Liver (tissue), 9 donors: ENCODE measurements around the gene PPARA. TPM values are rescaled to one million over a fixed set of nuclear protein-coding genes. Genes with fewer than 3 reads are reported as not detected.

Experiments used
- DNase-seq: peaks from one replicate; pipeline ENCODE4 v3.0.0-alpha.2; 2017; ENCODE audit warnings: low spot score
- H3K27ac ChIP-seq, 2 donors: one replicate each; pipeline ENCODE4 v1.7.0; 2013; ENCODE audit warnings: inconsistent platforms in 2 of 2, low read length in 2 of 2, control low read depth in 1 of 2, low read depth in 1 of 2, mild to moderate bottlenecking in 1 of 2
- H3K27me3 ChIP-seq, 4 donors: one replicate each; pipeline versions ENCODE4 v1.6.1 to v1.7.0; 2013; ENCODE audit warnings: low read length in 3 of 4, inconsistent platforms in 1 of 4, mild to moderate bottlenecking in 1 of 4, moderate library complexity in 1 of 4; ENCODE audit not compliant: control insufficient read depth in 4 of 4, insufficient read depth in 4 of 4
- H3K36me3 ChIP-seq, 4 donors: one replicate each; pipeline versions ENCODE4 v1.6.1 to v1.7.0; 2013; ENCODE audit warnings: low read length in 3 of 4, mild to moderate bottlenecking in 3 of 4, low read depth in 1 of 4, moderate library complexity in 1 of 4; ENCODE audit not compliant: control insufficient read depth in 4 of 4, insufficient read depth in 3 of 4
- H3K4me1 ChIP-seq, 4 donors: one replicate each; pipeline versions ENCODE4 v1.6.1 to v1.7.0; 2013; ENCODE audit warnings: low read length in 3 of 4, mild to moderate bottlenecking in 3 of 4, moderate library complexity in 1 of 4; ENCODE audit not compliant: control insufficient read depth in 4 of 4, insufficient read depth in 4 of 4
- H3K4me3 ChIP-seq, 3 donors: one replicate each; pipeline versions ENCODE4 v1.6.1 to v1.7.0; 2013; ENCODE audit warnings: low read length in 3 of 3, control low read depth in 1 of 3, low read depth in 1 of 3, mild to moderate bottlenecking in 1 of 3
- H3K9ac ChIP-seq, 2 donors: one replicate each; pipeline ENCODE4 v1.7.0; 2013; ENCODE audit warnings: low read length in 2 of 2, mild to moderate bottlenecking in 2 of 2, moderate library complexity in 2 of 2, control low read depth in 1 of 2, low read depth in 1 of 2
- H3K9me3 ChIP-seq, 4 donors: one replicate each; pipeline versions ENCODE4 v1.6.1 to v1.7.0; 2013; ENCODE audit warnings: low read length in 3 of 4; ENCODE audit not compliant: control insufficient read depth in 4 of 4
- EGR1 ChIP-seq, 2 donors: IDR thresholded peaks; 2 replicates each; pipeline ENCODE4 v1.6.1; 2016 to 2018; ENCODE audit warnings: antibody characterized with exemption in 2 of 2, low read depth in 2 of 2
- FOXA1 ChIP-seq: IDR thresholded peaks from 2 replicates; pipeline ENCODE4 v1.6.1; 2016; ENCODE audit warnings: antibody characterized with exemption
- FOXA2 ChIP-seq: IDR thresholded peaks from 2 replicates; pipeline ENCODE4 v1.6.1; 2016; ENCODE audit warnings: antibody characterized with exemption
- GABPA ChIP-seq, 2 donors: IDR thresholded peaks in 1 of 2; conservative IDR thresholded peaks in 1 of 2; 2 replicates each; pipeline ENCODE4 v1.6.1; 2016; ENCODE audit warnings: antibody characterized with exemption in 2 of 2, mild to moderate bottlenecking in 1 of 2, moderate library complexity in 1 of 2
- HNF4A ChIP-seq, 2 donors: conservative IDR thresholded peaks; 2 replicates each; pipeline ENCODE4 v1.6.1; 2016; ENCODE audit warnings: antibody characterized with exemption in 2 of 2, mild to moderate bottlenecking in 2 of 2
- HNF4G ChIP-seq: IDR thresholded peaks from 2 replicates; pipeline ENCODE4 v1.6.1; 2016; ENCODE audit warnings: antibody characterized with exemption
- JUND ChIP-seq, 2 donors: IDR thresholded peaks; 2 replicates each; pipeline ENCODE4 v1.6.1; 2016; ENCODE audit warnings: antibody characterized with exemption in 2 of 2
- NR2F2 ChIP-seq: IDR thresholded peaks from 2 replicates; pipeline ENCODE4 v1.6.1; 2016; ENCODE audit warnings: antibody characterized with exemption
- RAD21 ChIP-seq, 2 donors: IDR thresholded peaks; 2 replicates each; pipeline ENCODE4 v1.6.1; 2016; ENCODE audit warnings: antibody characterized with exemption in 2 of 2, mild to moderate bottlenecking in 2 of 2
- RXRA ChIP-seq, 2 donors: IDR thresholded peaks; 2 replicates each; pipeline ENCODE4 v1.6.1; 2017 to 2018; ENCODE audit warnings: antibody characterized with exemption in 2 of 2, mild to moderate bottlenecking in 1 of 2
- SP1 ChIP-seq: IDR thresholded peaks from 2 replicates; pipeline ENCODE4 v1.6.1; 2018; ENCODE audit warnings: antibody characterized with exemption, mild to moderate bottlenecking
- TAF1 ChIP-seq: conservative IDR thresholded peaks from 2 replicates; pipeline ENCODE4 v1.6.1; 2016; ENCODE audit warnings: antibody characterized with exemption, mild to moderate bottlenecking
- YY1 ChIP-seq: IDR thresholded peaks from 2 replicates; pipeline ENCODE4 v1.6.1; 2016; ENCODE audit warnings: antibody characterized with exemption, mild to moderate bottlenecking
- WGBS: extraction: QIAGEN DNeasy Blood & Tissue Kit; methylation state at CpG from one replicate; pipeline ENCODE4 v1.1.7; 2013; 5-methylcytosine and 5-hydroxymethylcytosine counted together
- polyA plus RNA-seq, 2 donors: library from polyadenylated mRNA; stranded (reverse) in 1 of 2; unstranded in 1 of 2; fragments of 200-250 nt in 1 of 2; fragments of >200 nt in 1 of 2; fragmentation: Nextera tagmentation in 1 of 2; extraction: Ambion mirVana in 1 of 2; gene quantifications; one replicate each; pipeline versions ENCODE4 v1.2.1 to v1.2.3, GENCODE V29; 2013 to 2015
- total RNA-seq, 2 donors: library from RNA; depleted of rRNA; stranded (reverse); fragments of >200 nt; gene quantifications; one replicate each; pipeline ENCODE4 v1.2.3, GENCODE V29; 2014
- TF ChIP-seq, protein P1 (sequence below): IDR thresholded peaks from 2 replicates; pipeline ENCODE4 v1.6.1; 2016; ENCODE audit warnings: antibody characterized with exemption
- TF ChIP-seq, protein P2 (sequence below): IDR thresholded peaks from 2 replicates; pipeline ENCODE4 v1.6.1; 2016; ENCODE audit warnings: antibody characterized with exemption
- TF ChIP-seq, protein P3 (sequence below): IDR thresholded peaks from 2 replicates; pipeline ENCODE4 v1.6.1; 2016; ENCODE audit warnings: antibody characterized with exemption
- TF ChIP-seq, protein P4 (sequence below): IDR thresholded peaks from 2 replicates; pipeline ENCODE4 v1.6.1; 2016; ENCODE audit warnings: antibody characterized with exemption, mild to moderate bottlenecking
- TF ChIP-seq, protein P5 (sequence below): fragments of 150-350 bp; IDR thresholded peaks from 2 replicates; pipeline ENCODE4 v1.5.1; 2017; ENCODE audit warnings: improper control_type of control experiment, low read depth, low read length; ENCODE audit not compliant: missing input control
- donor health status: healthy.
- donor health status: healthy.
- donor health status: healthy.
- donor health status: healthy.
- donor health status: healthy.

Gene PPARA
- total and polyA plus RNA-seq, 4 donors: 31.2 to 78.8 (median 41.3) TPM

DNA sequence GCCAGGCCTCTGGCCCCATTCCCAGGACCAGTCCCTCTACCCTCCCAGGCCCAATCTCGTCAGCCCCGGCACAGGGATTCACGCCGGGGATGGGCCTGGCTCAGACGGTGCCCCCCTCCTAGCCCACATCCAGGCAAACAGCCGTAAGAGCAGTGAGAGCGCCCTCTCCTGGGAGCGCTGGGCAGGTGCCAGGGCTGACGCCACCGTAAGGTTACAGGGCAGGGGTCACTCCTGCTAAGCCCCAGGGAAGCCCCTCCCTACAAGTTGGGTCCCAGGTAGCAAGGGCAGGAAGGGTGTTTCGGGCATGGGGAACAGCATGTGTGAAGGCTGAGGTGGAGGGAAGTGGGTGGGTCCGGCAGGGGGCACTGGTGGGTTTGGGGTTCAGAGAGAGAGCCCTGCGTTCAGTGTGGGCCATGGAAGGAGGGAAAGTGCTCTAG, 19.2 kb upstream of the PPARA start:
- Histone ChIP-seq H3K9ac (peak overlapping the region; percentile 64 to 75), H3K4me1 (peaks cover 28 to 74% (median 62%) of the 10 kb centered on the region in 4 donors), H3K4me3 (peak overlapping the region in 2 of 3 donors; percentile 54 to 60), H3K36me3 (peaks cover 0 to 1% (median 0%) of the 10 kb centered on the region in 4 donors), H3K9me3 (no peaks in the 10 kb centered on the region), H3K27ac (peak overlapping the region; percentile 93 to 96), H3K27me3 (no peaks in the 10 kb centered on the region)
- TF ChIP-seq RAD21 (IDR thresholded peaks at IDR 0.05) (peak; percentile 65 to 74), FOXA1 (no peak), RXRA (IDR thresholded peaks at IDR 0.05) (peak; percentile 76 to 78), HNF4G (no peak), NR2F2 (no peak), SP1 (peak; percentile 54), JUND (IDR thresholded peaks at IDR 0.05) (no peak), HNF4A (conservative IDR thresholded peaks at IDR 0.05) (peak; percentile 33 to 42), EGR1 (IDR thresholded peaks at IDR 0.05; ENCODE audit: low read depth in 2 of 2) (no peak), TAF1 (no peak), GABPA (IDR thresholded peaks at IDR 0.05 in 1 of 2, conservative IDR thresholded peaks at IDR 0.05 in 1 of 2) (no peak), YY1 (peak; percentile 15), FOXA2 (no peak)
- TF ChIP-seq, protein P1, sequence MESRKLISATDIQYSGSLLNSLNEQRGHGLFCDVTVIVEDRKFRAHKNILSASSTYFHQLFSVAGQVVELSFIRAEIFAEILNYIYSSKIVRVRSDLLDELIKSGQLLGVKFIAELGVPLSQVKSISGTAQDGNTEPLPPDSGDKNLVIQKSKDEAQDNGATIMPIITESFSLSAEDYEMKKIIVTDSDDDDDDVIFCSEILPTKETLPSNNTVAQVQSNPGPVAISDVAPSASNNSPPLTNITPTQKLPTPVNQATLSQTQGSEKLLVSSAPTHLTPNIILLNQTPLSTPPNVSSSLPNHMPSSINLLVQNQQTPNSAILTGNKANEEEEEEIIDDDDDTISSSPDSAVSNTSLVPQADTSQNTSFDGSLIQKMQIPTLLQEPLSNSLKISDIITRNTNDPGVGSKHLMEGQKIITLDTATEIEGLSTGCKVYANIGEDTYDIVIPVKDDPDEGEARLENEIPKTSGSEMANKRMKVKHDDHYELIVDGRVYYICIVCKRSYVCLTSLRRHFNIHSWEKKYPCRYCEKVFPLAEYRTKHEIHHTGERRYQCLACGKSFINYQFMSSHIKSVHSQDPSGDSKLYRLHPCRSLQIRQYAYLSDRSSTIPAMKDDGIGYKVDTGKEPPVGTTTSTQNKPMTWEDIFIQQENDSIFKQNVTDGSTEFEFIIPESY: no peak
- TF ChIP-seq, protein P2, sequence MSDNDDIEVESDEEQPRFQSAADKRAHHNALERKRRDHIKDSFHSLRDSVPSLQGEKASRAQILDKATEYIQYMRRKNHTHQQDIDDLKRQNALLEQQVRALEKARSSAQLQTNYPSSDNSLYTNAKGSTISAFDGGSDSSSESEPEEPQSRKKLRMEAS: no peak
- TF ChIP-seq, protein P3, sequence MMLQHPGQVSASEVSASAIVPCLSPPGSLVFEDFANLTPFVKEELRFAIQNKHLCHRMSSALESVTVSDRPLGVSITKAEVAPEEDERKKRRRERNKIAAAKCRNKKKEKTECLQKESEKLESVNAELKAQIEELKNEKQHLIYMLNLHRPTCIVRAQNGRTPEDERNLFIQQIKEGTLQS: no peak
- TF ChIP-seq, protein P4, sequence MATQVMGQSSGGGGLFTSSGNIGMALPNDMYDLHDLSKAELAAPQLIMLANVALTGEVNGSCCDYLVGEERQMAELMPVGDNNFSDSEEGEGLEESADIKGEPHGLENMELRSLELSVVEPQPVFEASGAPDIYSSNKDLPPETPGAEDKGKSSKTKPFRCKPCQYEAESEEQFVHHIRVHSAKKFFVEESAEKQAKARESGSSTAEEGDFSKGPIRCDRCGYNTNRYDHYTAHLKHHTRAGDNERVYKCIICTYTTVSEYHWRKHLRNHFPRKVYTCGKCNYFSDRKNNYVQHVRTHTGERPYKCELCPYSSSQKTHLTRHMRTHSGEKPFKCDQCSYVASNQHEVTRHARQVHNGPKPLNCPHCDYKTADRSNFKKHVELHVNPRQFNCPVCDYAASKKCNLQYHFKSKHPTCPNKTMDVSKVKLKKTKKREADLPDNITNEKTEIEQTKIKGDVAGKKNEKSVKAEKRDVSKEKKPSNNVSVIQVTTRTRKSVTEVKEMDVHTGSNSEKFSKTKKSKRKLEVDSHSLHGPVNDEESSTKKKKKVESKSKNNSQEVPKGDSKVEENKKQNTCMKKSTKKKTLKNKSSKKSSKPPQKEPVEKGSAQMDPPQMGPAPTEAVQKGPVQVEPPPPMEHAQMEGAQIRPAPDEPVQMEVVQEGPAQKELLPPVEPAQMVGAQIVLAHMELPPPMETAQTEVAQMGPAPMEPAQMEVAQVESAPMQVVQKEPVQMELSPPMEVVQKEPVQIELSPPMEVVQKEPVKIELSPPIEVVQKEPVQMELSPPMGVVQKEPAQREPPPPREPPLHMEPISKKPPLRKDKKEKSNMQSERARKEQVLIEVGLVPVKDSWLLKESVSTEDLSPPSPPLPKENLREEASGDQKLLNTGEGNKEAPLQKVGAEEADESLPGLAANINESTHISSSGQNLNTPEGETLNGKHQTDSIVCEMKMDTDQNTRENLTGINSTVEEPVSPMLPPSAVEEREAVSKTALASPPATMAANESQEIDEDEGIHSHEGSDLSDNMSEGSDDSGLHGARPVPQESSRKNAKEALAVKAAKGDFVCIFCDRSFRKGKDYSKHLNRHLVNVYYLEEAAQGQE: peak; percentile 3
- TF ChIP-seq, protein P5, sequence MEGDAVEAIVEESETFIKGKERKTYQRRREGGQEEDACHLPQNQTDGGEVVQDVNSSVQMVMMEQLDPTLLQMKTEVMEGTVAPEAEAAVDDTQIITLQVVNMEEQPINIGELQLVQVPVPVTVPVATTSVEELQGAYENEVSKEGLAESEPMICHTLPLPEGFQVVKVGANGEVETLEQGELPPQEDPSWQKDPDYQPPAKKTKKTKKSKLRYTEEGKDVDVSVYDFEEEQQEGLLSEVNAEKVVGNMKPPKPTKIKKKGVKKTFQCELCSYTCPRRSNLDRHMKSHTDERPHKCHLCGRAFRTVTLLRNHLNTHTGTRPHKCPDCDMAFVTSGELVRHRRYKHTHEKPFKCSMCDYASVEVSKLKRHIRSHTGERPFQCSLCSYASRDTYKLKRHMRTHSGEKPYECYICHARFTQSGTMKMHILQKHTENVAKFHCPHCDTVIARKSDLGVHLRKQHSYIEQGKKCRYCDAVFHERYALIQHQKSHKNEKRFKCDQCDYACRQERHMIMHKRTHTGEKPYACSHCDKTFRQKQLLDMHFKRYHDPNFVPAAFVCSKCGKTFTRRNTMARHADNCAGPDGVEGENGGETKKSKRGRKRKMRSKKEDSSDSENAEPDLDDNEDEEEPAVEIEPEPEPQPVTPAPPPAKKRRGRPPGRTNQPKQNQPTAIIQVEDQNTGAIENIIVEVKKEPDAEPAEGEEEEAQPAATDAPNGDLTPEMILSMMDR: peak; percentile 66
- DNase-seq: no peak
- WGBS: 37% methylated on average over 13 of the region's 13 CpGs
